A549 (cell line): Measurements from ENCODE around the gene CFAP97.

Experiments
- EHMT2 ChIP-seq: fragments of 200-600 bp; sonication (generic); IDR thresholded peaks from 2 replicates; pipeline ENCODE4 v1.6.1; 2016; ENCODE audit warnings: antibody characterized with exemption, low read depth, mild to moderate bottlenecking, moderate library complexity
- EP300 ChIP-seq, 2 experiments: fragments of >200 bp; sonication (Bioruptor Twin); formaldehyde crosslinking; IDR thresholded peaks; 2 replicates in 1 of 2; 3 replicates in 1 of 2; pipeline ENCODE4 v1.6.1; 2016 to 2017

DNA sequence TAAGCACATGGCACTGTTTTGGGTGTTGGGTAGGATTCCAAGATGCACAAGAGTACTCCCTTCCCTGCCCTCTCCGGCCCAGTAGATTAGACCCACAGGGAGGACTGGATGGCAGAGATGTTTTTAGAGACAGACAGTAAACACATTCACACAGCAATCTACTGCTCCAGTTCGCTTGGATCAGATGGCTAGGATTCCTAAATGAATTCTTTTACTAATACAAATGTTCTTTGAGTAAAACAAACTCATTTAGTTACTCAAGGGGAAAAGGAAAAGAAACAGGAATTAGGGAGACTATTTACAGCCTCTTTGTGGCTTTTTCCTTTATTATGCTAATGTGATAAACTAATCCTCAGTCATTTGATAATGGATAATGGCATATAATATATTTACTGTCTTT is 11.5 kb upstream of the CFAP97 start:
- no peak for TF ChIP-seq EP300 (IDR thresholded peaks at IDR 0.05)
- no peak for TF ChIP-seq EHMT2
